ENCODE measurements around the gene FYB1.

Gene FYB1

DNA sequence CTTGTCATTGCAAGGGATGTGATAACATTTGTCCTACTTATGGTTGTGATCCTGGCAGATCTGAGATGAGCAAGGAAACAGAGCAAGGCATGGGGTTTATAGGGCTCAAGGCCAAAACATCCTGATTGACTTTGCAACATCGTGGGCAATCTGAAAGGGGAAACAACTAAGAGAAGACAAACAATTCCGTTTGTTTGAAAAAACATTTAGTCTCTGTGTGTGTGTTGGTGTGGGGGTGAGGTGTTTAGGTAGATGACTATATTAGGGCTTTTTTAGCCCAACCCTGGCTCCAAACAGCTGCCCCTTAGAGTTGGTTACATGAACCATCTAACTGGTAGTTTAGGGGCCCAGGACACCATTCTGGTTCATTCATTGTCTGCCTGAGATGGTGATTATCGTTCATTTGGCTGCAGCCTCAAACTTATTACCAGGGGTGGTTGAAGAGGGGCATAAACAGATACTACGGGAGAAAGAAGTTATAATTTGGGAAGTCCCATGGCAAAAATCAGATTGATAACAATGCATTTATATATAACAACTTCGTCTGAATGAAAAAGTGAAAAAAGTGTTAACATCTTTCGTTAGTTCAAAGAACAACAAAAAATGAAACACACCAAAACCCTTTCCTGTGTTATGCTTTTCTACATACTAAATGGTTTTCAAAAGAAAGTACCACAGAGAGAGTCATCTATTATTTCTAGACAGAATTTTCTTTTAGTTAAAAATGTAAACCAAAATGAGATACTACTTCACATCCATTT, 5.7 kb downstream of the FYB1 start:
- DNase-seq (ENCODE audit: low read depth): no peak
- TF ChIP-seq, protein P1, sequence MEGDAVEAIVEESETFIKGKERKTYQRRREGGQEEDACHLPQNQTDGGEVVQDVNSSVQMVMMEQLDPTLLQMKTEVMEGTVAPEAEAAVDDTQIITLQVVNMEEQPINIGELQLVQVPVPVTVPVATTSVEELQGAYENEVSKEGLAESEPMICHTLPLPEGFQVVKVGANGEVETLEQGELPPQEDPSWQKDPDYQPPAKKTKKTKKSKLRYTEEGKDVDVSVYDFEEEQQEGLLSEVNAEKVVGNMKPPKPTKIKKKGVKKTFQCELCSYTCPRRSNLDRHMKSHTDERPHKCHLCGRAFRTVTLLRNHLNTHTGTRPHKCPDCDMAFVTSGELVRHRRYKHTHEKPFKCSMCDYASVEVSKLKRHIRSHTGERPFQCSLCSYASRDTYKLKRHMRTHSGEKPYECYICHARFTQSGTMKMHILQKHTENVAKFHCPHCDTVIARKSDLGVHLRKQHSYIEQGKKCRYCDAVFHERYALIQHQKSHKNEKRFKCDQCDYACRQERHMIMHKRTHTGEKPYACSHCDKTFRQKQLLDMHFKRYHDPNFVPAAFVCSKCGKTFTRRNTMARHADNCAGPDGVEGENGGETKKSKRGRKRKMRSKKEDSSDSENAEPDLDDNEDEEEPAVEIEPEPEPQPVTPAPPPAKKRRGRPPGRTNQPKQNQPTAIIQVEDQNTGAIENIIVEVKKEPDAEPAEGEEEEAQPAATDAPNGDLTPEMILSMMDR (IDR thresholded peaks at IDR 0.05; ENCODE audit: insufficient read depth, low read depth, low read length, missing control alignments): no peak
- H3K4me3 ChIP-seq (ENCODE audit: low read depth, low read length): no peak overlapping the region

DNA sequence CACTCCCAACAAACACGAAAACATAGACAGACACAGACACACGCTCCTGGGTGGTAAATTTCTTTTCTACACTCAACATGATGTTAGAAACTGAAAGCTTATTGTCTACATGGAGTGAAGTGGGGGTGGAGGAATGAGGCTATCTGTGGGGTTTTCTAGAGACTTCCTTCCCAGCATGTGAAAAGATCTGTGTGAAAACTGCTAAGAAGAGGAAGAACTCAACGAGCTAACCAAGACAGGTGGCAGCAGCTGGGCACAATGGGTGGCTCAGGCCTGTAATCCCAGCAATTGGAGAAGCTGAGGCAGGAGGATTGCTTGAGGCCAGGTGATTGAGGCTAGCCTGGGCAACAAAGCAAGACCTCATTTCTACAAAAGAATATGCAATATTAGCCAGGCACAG, 7.6 kb downstream of the FYB1 start:
- H3K4me3 ChIP-seq (ENCODE audit: low read depth, low read length): no peak overlapping the region
- DNase-seq (ENCODE audit: low read depth): peak; percentile 22
- TF ChIP-seq, protein P1 (IDR thresholded peaks at IDR 0.05; ENCODE audit: insufficient read depth, low read depth, low read length, missing control alignments): no peak

DNA sequence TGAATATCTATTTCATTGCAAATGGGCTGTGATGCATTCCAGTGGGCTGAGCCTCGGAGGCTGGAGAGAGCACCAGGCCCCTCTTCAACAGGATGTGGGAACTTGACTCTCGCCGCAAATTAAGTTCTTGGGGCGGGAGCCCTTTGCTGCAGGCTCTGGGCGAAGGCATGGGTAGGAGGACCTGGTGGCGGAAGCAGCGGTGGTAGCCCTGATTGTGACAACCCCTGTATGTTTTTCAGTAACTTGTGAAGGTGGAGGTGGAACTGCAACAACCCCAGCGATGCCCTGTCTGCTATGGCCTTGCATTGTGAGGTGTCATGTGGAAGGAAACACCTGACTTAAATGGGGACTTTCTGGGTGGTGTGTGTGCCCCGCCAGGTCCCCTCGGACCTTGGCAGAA, 9.4 kb downstream of the FYB1 start:
- TF ChIP-seq, protein P1 (IDR thresholded peaks at IDR 0.05; ENCODE audit: insufficient read depth, low read depth, low read length, missing control alignments): no peak
- no peak overlapping the region for H3K4me3 ChIP-seq (ENCODE audit: low read depth, low read length)
- DNase-seq (ENCODE audit: low read depth): peak; percentile 39

DNA sequence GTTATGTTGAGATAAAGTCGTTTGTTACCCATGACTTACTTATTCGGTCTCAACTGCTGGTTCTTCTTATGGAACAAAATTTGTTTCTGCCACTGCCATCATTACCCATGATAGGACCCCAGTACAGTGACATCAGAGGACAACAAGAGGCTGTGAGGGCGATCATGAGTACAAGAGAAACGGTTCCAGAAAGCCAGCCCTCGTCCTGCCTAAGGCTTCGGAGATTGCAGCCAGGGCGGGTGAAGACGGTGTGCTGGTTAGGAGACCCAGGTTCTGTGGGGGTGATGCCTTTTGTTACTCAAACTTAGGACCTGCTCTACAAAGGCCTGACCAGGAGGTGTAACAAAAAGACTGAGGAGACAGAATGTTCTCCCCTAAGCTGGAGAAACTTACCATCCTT, 10.9 kb downstream of the FYB1 start:
- TF ChIP-seq, protein P1 (IDR thresholded peaks at IDR 0.05; ENCODE audit: insufficient read depth, low read depth, low read length, missing control alignments): no peak
- no peak overlapping the region for H3K4me3 ChIP-seq (ENCODE audit: low read depth, low read length)
- no peak for DNase-seq (ENCODE audit: low read depth)

DNA sequence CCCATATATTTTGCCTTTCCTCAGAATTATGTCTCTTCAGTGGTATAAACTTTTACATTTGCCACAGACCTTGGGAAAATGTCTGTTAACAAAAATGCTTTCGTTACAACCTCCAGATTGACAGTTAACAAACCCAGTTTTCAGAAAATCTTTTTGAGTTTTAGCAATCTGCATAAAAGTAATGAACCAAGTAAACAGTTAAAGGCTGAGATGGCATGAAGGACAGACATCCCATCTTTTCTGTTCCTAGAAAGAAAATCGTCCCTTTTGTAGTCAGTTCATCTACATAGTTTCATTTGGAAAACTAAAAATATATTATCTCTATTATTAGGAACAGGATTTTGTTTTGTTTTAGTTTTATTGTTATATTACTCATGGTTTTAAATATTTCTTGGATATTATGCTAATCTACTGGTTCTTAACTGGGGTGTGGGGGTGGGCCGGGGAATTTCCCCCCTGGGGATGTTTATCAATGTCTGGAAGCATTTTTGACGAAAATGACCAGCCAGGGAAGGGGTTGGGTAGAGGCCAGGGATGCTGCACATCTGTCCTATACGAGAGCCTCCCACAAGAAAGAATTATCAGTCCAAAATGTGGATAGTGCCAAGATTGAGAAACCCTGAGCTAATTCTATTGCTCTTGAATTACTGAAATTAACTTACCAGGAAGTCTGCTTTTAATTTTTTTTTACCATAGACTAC, 11.9 kb downstream of the FYB1 start:
- TF ChIP-seq, protein P1 (IDR thresholded peaks at IDR 0.05; ENCODE audit: insufficient read depth, low read depth, low read length, missing control alignments): no peak
- no peak for DNase-seq (ENCODE audit: low read depth)
- H3K4me3 ChIP-seq (ENCODE audit: low read depth, low read length): no peak overlapping the region

DNA sequence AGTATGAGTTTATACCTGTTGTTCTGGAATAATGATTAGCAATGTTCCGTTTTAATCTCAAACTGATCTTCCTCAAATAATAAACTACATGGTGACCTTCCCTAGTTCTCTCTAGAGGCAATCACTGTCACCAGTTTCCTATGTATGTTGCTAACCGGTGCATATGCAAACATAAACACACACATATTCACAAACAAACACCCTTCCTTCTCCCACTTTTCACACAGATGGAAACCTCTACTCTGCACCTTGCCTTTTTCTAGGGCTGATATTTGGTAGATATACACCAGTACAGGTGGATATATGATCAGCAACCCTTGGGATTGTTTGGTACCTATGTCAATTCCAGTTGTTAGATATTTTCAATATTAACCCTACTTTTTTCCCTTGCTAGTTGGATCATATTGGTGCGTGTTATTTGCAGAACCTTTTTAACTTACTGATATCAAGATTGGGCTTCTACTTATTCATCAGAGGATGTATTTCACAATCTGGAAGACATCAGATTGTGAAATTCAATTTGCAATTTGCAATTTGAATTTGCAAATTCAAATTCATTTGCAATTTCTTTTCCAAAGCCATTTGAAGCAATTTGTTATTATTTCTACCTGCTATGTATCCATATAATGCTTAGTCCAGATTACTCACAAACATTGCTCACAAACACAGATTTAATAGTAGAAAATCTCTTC, 12.6 kb downstream of the FYB1 start:
- TF ChIP-seq, protein P1 (IDR thresholded peaks at IDR 0.05; ENCODE audit: insufficient read depth, low read depth, low read length, missing control alignments): no peak
- DNase-seq (ENCODE audit: low read depth): no peak
- H3K4me3 ChIP-seq (ENCODE audit: low read depth, low read length): no peak overlapping the region

Data from GM12865 (cell line).